Ramos (cell line): ENCODE data around the gene BCHE.
"Not testable (repeated sequence)": the region's sequence is repeated elsewhere in the genome, so short reads cannot be mapped to it uniquely, and the experiment has no call there.

Experiments
- in situ Hi-C: fragments of 300-500 bp; cut with MboI; formaldehyde crosslinking; loops from one replicate; pipeline ENCODE4 v1.14.3; 2022; ENCODE audit warnings: low sequenced_read_pairs; ENCODE audit not compliant: unreplicated experiment

BCHE gene

DNA sequence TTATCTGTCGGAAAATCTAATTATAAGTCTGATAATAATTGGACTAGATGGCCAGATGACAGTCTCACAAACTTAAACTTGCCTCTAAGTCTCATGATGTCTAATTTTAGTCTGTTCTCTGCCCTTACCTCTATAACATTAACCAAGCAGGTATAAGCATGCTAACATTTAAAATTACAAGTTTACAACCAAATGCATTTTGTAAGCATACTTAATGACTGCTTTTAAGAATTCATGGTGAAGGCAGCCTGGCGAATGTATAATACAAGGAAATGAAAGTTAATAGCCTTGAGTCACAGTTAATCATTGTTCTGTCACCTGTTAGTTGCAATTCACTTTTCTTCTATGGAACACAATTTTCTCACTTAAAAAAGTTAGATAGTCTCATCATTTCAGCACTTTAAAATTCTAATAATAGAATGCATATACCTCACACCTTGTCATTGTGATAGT, 16.5 kb downstream of the BCHE start:
- in situ Hi-C loops, result no loop called here

DNA sequence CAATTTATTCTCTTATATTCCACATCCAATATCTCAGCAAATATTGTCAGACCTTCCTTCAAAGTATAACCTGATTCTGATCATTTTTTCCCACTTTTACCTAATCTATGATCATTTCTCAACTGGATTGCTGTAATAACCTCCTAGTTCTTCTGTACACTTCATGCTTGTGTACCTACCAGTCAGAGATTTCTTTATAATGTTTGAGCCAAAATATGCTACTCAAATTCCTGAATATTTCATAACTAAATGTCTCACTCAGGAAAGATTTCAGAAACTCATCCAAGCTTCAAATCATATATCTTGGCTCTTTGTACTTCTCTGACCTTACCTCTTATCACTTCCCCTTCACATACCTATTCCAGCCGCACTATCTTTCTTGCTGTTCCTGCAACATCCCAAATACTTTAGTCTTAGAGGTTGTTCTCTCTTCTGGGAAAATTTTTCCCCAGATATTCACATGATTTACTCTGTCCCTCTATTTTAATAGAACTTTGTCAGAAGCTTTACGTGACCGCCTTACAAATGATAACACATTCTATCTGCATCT, 20.0 kb downstream of the BCHE start:
- in situ Hi-C loops, result no loop called here

DNA sequence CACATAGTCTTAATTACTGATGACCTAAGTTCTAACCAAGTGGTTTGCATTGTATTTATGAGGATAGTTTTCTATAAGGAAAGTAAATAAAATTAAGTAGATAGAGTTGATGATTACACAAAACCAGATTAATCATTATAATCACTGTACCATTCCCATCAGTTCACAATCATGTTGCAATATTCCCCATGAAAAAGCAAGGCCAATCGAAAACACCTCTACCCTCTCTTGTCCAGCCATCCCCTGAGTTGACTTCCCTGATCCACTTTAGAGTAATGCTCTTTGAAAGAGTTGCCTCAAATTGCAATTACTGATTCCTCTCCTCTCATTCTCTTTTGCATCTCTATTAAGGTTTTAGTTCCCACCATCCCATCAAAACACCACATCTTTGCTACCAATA, 21.0 kb downstream of the BCHE start:
- in situ Hi-C loops, result no loop called here

DNA sequence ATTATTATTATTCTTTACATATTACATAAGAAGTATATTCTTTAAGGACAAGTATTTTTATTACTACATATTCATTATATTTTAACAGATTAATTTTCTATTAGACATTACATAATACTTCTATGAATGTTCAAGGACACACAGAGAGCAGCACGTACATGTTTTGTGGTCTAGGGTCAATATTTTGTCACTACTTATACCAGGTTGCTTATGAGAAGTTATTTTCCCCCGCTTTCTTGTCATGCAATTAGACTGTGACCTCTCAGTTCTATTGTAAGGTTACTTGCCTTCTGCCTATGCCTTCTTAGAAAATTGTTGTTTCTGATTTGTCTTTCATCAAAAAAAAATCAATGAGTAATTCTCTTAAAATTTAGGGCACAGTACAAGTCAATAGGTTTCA, 21.5 kb downstream of the BCHE start:
- in situ Hi-C loops, result no loop called here

DNA sequence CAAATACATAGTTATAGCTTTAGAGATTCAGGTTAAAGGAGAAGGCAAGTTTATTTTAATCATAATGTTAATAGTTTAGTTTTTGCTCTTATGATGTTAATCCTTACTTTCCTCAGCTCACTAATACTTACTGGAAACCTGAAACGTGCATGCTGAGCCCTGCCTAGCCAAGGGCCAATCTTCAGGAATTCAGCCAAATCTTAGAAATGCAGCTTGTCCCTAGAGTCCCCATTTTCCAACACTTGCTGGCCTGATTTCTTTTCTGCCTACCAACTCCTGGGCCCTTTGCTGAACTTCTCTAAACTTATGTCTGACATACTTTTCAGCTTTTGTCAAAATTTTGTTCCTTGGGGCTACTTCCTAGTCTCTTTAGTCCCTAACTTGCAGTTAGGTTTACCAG, 22.8 kb downstream of the BCHE start:
- in situ Hi-C loops, result no loop called here

DNA sequence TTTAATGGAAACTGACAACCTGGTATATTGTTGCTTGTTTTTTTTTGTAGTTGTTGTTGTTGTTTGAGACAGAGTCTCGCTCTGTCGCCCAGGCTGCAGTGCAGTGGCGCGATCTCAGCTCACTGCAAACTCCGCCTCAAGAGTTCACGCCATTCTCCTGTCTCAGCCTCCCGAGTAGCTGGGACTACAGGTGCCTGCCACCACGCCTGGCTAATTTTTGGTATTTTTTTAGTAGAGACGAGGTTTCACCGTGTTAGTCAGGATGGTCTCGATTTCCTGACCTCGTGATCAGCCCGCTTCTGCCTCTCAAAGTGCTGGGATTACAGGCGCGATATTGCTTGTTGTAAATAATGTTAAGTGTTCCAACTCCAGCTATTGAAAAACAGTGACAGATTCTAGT, 29.3 kb downstream of the BCHE start:
- in situ Hi-C loops, result not testable (repeated sequence)

DNA sequence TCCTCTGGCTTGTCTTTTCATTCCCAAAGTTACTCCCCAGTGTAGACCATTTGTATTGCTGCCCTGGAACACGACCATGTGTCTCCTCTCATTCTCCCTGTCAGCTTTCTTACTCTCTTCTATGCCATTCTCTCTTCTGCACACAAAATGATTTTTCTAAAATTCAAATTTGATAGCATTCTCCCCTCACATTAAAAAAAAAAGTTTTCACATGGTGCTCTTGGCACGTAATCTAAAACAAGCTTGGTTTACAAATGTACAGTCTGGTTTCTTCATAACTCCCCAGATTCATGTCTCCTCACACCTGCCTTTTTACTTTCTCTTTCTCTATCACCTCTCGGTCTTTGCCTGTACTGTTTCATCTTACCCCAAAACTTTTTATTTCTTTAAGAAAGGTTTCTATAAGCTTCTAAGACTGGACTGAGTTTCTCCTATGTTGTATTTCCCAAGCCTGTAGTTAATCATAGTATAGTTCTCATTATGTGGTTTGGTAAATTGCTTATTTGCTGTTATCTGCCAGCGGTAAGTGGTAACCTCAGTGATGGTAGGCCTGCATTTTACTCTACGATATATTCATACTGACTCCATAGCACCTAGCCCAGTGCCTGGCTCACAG, 31.2 kb downstream of the BCHE start:
- in situ Hi-C loops, result no loop called here

DNA sequence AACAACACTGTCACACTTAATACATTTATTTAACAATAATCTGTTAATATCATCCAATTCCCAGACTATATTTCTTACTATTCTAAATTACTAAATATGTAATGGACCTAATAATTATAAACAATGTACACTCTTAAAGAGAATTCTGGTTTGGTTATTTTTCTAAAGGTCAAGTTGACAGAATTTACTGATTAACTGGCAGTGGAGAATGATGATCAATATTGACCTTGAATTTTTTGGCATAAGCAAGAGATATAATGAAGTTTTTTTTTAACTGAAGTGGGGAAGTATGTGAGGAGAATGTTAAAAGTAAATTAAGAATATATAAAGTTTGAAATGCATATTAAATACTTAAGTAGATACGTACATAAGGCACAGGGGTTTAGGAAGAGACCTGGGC, 33.8 kb downstream of the BCHE start:
- in situ Hi-C loops, result no loop called here

DNA sequence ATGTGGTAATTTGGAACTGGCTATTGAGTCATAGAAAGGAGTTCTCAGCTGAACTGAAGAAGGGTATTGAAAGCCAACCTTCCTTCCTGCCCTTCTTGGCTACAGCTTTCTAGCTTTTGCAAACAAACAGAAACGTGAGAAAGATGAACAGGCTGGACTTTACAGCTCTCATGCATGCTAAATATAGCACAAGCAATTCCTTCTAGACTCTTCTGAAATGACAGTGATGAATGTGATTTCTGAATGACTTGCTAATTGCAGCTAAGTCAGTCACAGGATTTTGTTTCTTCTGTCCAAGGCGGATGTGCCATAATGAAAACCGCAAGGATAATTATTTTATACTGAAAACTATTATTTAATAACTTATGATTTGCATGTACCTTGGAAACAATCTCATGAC, 36.3 kb downstream of the BCHE start:
- in situ Hi-C loops, result no loop called here

DNA sequence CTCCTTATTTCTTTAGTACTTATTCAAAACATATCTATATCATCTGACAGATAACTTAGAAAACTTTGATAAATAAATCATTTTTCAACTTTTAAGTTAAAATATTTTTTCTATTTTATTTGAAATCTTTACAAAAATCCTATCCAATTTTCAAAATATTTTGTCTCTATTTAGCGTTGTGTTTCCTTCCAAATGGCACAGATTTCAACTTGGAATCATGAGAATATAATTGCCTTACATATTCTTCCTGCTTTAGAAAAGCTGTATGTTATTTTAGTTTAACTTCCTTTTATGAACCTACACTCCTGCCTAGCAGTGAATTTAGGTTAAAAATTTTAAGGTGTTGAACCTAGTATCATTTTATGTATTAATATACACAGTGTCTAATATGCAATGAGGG, 38.2 kb downstream of the BCHE start:
- in situ Hi-C loops, result no loop called here

DNA sequence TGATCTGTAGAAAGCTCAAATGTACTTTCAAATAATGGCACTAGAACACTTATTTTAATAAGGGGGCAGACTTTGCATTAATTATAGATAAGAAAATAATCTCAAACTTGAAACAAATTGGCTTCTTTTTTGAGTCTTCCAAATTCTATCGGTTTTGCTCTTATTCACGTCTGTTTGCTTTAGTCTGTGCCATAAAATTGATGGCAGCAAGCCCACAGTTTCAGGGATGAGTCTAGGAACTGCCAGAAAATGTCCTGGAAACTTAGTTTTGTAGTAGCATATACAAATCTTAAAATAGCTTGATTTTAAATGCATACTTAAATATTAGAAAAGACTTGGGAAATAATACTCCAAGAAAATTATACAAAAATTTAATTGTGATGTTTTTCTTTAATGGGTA, 39.7 kb downstream of the BCHE start:
- in situ Hi-C loops, result no loop called here

DNA sequence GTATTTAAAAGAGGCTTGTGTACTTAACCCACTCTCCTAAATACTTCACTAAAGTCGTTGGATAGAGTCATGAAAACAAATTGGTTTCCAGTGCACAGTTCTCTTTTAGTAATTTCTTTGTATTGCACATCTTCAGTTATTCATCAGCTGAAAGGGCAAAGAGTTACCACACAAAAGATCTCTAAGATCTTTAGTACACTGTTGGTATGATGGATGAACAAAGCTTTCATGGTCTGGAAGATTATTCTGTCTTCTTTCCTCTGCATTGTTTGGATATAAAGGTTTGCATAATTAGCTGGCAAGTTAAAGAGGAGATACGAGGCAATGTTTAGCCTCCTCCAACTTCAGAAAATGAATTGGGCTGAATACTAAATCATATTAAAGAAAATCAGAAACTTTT, 40.5 kb downstream of the BCHE start:
- in situ Hi-C loops, result no loop called here

DNA sequence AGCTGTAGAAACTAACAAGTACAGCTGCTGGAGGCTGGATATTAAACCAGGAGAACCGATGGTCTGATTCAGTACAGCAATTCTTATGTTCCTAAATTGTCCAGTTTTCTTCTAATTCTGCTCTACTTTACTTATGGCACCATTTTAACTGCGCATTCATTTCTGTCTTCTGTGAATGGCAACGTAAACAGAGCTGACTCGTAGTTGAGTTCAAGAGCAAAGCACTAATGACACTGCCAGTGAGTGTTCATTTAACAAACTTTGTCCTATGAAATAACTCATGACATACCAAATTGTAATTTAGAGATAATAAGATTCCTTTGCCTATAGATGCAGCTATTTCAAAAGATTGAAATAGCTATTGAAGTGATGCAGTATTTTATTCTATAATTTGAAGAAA, 48.7 kb downstream of the BCHE start:
- in situ Hi-C loops, result no loop called here

DNA sequence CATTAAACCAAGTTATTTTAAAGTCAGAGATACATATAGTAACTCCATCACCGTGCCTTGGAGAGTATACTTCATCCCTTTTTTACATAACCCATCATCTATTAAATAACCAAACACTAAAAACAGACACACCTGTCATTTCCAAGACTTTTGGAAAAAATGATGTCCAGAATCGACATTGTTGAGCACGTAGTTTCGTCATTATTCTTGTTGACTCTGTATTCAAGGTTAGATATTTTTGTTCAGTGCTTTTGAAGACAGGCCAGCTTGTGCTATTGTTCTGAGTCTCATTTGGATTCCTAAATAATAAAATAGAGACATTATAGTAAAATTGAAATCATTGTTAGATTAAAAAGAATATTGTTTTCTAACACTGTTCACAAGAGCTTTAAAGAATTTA, 51.2 kb downstream of the BCHE start:
- in situ Hi-C loops, result no loop called here

DNA sequence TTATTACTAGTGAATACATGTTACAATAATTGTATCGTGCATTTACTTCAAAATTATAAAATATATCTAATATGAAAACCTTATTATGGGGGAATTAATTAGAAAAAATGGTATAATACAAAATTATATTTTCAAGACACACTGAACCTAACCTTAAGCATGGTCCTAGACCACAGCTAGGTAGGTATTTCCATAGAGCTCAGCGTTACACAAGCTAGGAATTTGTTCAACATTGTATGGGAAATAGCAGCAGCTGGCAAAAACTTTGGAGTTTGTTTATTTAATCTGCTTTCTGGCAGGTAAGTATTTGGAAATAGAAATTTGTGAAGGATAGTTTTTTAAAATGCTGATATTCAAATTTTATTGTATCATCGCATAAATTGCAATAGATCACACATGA, 52.9 kb downstream of the BCHE start:
- in situ Hi-C loops, result no loop called here

DNA sequence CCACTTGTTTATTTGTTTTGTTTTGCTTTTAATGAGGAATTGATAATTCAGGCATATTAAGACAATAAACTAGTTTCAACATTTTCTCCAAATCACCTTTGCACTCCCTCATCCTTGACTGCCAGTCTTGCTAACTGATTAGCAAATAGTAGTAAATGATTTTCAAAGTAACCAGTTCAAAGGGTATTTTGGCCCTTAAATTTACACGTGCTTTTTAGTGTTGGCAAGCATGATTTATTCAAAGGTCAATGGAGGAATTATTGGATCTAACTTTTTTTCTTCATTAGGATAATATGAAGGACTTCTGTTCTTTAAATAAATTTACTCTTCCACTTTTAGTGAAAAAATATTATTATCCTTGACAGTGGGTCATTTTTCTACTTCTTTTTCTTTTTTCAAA, 53.8 kb downstream of the BCHE start:
- in situ Hi-C loops, result no loop called here

DNA sequence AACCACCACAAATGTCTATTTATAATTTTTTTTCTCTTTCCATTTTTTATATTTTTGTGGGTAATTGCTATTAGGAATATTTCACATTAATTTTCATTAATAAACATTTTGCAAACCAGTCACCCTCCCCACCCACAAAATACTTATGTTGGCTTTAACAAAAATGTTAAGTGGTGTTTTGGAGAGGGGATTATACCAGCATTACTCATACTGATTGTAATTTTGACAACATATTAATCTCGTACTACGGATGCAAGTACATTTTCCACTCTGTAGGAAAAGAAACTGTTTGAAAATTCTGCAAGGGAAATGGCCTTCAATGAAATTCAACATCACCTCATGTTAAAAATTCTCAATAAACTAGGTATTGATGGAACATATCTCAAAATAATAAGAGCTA, 58.3 kb downstream of the BCHE start:
- in situ Hi-C loops, result no loop called here

DNA sequence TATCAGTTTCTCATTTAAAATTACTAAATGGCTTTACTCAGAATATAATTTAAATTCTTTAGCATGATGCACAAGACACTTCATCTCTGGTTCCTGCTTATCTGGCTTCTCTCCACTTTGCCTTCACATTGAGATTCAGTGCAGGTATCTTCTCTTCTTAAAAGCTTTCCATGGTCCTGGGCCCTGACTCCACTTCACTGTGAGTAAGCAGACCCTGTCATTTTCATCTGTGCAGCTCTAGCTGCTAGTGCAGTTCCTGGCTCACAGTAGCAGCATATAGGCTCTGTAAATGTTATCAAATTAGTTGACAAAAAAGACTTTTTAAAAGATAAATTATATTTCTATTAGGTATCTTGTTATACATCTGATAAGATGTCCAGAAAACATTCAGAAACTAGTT, 58.8 kb downstream of the BCHE start:
- in situ Hi-C loops, result no loop called here

DNA sequence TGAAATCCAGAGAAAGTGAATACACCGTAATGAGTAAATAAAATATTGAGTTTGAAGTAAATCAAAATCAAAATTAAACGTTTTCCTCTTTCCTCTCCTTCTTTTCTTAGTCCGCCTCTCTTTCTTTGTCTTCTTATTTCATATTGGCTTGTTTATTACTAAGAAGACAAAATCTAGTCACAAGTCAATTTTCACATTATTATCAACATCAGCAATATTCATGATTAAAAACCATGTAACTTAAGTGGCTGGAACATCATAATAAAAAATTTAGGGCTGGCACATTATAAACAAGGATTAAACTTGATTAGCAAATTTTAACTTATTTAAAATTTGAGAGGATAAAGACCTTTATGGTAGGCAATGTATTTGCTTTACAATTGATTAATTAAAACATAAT, 61.4 kb downstream of the BCHE start:
- in situ Hi-C loops, result no loop called here

DNA sequence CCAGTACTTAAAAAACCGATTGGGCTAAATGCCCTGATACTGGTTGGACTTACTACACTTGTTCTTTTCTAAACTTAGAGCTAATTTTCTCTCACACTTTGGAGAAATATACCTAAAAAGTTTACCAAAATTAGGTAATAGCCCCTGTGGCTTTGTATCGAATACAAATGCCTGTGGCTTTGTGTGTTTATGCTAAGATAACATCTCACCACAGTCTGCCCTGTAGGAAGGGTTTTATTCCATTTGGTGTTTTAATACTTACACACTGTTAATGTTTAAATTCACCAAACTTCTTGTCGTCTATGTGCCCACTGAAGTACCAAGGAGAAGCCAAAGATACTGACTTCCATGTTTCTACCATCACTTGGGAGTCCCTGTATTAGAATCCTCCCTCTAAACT, 66.4 kb downstream of the BCHE start:
- in situ Hi-C loops, result no loop called here

DNA sequence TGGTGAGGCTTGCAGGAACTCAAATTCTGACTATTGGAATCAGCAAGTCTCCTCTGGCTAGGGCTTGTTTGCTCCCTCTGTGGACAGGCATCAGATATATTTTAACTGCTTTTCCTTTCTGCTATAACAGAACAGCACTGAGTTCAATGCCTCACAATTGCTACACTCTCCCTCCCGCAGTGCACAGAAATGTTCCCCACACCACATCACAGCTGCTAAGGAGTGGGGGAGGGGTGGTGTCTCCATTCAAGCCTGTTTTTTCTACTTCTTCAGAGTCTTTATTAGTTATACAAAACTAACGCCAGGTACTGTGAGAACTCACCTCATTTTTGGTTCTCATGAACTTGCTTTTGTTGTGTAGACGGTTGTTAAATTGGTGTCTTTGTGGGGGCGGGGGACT, 68.5 kb downstream of the BCHE start:
- in situ Hi-C loops, result no loop called here

DNA sequence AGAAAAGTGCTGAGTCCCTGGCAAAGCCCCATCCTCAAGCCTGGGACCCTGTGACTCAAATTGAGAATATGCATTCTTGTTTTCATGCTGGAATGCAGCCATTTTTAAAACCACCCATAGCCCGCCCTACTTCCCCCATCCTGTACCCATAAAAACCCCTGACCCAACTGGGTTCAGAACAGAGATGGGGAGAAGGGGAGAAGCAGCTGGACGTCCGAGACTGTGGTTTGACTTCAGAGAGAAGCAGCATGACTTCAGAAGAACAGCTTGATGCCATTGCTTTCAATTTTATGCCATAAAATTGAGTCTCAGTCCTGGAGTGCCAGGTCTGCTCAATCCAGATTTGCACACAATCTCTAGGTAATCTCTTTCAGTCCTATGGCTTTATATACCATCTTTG, 78.2 kb downstream of the BCHE start:
- in situ Hi-C loops, result no loop called here

DNA sequence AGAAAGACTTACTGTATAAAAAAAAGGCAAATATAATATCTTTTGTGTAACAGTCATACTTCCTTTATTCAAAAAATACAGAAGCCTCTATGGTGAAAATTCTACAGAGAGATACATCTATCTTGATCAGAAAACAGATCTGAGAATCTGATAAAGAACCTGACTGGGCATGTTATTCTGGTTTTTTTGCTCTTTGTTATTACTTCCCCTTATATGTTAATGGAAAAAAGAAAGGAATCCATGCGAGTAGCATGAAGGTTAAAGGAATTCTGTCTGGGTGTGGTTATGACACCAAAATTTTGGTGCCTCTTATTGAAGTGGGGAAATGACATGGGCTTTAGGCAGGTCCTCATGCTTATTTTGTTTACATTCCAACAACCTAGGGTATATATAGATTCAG, 81.7 kb downstream of the BCHE start:
- in situ Hi-C loops, result no loop called here
